GM18868 (cell line): ENCODE measurements around the gene PSD.
A peak's percentile ranks its signal among the peaks of the same experiment; 100 is the strongest.

Experiments
- ATAC-seq: cut with Tn5 transposase; IDR thresholded peaks from one replicate; pipeline ENCODE4 v1.9.1; 2021; ENCODE audit warnings: mild to moderate bottlenecking, moderate library complexity; ENCODE audit not compliant: unreplicated experiment

Gene PSD

DNA sequence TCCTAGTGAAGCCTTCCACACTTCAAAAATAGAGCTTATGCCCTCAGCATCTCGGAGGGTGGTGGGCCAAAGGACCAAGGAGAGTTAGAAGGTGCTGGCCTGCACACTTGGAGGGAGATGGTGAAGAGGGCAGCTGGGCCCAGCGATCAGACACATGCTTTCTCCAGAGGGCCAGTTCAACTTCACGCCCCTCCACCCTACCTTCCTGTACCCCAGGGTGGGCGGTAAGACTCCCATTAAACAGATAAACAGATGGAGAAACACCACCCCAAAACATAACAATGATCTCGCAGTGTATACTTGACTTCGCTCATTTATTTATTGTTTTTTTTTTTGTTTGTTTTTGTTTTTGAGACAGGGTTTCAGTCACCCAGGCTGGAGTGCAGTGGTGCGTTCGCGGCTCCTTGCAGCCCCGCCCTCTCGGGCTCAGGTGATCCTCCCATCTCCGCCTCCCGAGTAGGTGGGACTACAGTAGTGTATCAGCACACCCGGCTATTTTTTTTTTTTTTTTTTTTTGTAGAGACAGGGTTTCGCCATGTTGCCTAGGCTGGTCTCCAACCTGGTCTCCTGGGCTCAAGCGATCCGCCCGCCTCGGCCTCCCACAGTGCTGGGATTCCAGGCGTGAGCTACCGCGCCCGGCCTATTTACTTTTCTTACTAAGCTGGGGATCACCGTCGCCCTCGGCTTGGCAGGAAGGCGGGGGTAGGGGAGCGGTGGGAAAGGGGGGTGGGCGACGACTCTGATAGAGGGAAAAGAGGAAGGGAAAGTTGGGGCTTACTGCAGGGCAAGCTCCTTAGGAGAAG lies 30.9 kb upstream of the PSD start:
- peak; percentile 69 for ATAC-seq

DNA sequence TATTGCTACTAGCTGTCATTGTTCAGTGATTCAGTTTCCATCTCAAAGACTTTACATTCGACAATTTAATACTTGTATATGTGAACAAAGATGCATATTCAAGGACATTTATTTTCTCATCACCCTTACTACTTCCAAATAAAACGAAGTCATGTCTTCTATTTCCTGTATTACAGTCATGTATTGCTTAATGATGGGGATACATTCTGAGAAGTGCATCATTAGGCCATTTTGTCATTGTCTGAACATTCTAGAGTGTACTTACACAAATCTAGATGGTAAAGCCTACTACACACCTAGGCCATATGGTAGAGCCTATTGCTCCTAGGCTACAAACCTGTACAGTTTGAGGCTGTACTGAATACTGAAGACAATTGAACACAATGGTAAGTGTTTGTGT lies 26.3 kb upstream of the PSD start:
- no peak for ATAC-seq

DNA sequence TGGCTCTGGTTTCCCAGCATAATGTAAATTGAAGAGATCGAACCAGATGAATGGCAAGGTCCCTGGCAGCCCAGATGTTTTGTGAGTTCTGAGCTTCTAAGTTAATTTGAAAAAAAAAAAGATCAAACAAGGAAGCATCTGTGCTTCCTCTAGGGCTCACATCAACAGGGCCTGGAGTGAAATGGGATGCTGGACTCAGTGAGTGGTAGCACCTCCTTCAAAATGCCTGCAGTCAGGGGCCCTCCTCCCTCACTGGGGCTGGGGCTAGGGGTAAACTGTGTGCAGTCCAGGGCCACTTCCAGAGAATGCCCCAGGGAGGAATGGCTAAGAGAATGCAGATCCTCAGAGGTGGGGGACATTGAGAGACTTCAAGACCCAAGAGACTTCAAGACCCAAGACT lies 19.8 kb upstream of the PSD start:
- no peak for ATAC-seq

DNA sequence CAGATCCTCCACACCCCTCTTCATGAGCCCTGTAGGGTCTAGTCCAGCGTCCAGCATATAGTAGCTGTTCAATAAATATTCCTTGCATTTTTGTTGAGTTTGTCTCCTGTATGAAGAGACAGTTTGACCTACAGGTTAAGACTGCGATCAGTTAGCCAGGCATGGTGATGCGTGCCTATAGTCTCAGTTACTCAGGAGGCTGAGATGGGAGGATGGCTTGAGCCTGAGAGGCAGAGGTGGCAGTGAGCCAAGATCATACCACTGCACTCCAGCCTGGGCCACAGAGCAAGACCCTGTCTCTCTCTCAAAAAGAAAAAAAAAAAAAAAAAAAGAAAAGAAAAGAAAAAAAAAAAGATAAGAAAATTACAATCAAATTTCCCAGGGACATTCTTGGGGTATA lies 18.9 kb upstream of the PSD start:
- no peak for ATAC-seq

DNA sequence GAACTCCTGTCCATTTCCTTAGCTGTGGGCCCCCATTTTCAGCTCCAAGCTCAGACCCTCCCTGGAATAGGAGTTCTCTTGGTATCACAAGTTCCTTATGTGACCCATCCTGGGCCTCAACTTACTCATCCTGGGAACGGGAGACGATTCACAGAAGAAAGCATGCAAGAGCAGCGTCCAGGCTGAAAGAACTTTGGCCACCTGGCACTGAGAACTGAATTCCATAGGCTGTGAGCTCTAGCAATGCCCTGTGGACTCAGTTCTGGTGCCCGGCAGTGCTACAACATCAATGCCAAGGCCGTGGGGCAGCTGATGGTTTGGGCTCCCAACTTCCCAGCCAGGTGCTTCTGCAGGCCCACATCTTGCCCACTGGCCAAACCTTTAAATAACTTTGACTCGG lies 17.7 kb upstream of the PSD start:
- ATAC-seq = no peak

DNA sequence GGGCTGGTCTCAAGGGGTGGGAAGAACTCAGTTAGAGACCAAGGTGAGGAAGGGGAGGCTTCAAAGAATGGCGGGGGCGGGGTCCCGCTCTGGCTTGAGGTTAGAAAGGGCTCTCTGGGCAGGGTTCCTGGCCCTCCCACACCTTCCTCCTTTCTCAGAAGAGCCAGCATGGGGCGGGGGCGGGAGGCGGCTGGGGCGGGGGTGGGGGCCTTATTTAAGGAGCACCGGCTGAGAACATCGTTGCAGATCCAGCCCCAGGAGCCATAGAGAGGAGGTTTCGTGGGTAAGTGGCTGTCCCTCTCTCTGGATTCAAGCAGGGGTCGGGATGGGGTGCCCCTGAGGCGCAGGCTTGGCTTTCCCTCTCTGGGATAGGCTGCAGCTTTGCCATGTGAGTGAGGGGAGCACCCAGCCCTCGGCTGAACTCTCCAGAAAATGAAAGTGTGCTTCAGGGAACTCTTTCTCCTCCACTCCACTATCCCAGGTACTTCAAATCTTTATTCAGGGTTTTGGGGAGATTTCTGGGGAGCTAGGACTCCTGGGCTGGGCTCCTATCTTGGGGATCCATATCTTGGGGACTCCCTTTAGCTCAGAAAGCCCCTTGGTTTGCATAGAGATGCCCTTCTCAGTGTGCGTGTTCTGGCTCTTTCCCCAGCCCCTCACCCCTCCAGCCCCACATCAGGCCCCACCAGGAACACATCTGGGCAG lies 17.1 kb upstream of the PSD start:
- no peak for ATAC-seq

DNA sequence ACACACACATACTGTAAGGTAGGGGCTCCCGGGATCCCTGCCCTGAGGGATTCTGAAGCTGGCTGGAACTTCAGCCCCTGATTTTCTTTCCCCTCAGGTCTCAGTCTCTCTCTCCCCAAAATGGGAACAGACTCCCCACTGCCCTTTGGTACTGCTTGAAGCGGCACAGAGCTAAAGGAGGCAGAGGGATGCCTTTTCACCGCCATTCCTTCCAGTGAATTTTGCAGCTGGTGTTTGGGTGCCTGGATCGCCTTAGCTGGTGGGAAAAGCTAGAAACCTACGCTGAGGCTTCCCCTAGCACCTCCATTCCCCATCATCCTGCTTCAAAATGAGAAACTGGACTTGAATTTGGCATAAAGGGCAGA lies 16.5 kb upstream of the PSD start:
- no peak for ATAC-seq

DNA sequence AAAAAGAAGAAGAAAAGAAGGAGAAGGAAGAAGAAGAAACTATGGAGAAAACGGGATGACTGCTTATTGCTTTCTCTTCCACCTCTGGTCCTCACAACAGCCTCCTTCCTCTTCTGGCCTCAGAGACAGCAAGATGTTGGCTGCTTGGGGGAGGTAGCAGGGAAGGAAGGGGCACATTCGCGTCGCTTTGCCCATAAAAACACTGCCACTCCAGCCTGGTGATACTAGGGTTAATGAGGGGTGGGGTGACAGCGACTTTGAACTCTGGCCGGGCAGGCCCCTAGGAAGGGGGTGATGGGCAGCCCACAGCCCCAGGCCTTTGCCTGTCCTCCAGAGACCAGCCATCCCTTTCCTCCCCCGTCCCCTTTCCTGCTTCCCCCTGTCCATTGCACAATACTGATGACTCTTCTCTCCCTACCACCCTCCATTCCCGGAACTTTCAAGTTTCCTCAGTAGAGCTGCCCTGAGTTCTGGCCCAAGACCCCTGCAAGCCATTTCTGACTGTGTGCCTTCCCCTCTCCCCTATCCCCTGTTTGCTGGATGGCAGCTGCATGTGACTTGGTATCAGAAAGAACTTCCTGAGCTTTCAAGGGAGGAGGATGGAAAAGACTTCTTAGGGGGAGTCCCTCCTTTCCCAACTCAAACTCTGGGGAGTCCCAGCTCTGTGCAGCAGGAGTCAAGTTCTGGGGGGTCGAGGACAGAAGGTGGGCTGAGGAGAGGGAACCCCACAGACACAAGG lies 16.0 kb upstream of the PSD start:
- ATAC-seq = no peak

DNA sequence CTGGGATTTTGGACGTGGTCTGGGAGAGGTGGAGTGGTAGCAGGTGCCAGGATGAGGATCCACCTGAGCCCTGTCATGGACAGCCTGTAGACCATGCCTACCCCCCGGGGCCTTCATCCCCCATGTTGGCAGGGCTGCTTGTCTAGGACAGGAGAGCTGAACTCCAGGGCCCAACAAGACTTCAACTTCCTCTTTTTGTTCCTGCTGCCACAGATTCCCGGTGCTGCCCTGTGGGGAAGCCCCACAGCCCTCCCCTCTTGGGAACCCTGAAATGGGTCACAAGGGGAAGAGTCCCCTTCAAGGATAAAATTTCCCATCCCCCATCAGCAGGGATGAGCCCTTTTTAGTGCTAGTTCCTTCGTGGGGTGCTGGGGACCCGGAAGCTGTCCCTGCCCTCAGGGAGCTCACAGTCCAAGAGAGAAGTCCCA lies 15.0 kb upstream of the PSD start:
- no peak for ATAC-seq

DNA sequence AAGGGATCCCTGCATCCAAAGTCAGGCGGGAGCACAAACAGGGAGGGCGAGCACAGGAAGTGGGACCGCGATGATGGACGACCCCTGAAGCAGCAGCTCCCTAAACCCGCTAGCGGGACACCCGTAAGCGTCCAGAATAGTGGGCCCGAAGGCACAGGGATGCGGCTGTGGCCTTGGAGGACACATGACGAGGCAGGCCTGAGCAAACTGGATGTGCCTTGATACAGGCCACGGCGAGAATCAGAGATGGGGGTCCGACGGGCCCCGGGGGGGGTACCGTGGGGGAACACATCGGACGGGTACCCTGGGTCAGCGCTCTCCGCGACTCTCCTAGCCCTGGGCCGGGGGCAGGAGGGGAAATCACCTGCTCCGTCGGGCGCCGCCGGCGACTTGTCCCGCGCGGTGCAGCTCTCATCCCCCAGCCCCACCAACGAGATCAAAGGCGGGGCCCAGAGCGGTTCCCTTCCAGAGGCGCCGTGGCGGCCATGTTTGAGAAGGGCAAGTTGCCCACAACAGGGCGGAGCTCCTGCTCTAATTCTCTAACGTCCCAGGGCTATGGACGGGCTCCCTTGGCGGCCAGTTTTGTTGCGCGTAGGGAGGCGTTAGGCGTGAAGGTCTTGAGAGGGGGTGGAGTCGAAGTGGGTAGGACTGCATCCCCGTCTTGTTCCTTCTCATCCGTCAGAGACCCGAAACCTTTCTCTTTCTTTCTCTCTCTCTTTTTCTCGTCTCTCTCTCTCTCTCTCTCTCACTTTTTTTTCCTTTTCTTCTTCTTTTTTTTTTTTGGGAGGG lies 13.8 kb upstream of the PSD start, which contains the start of gene CUEDC2:
TSS of gene CUEDC2 (minus strand) at position 413 of the 789 bp plus-strand sequence. CDS start 7,386 bp downstream, outside the sequence.
- peak; percentile 89 for ATAC-seq

DNA sequence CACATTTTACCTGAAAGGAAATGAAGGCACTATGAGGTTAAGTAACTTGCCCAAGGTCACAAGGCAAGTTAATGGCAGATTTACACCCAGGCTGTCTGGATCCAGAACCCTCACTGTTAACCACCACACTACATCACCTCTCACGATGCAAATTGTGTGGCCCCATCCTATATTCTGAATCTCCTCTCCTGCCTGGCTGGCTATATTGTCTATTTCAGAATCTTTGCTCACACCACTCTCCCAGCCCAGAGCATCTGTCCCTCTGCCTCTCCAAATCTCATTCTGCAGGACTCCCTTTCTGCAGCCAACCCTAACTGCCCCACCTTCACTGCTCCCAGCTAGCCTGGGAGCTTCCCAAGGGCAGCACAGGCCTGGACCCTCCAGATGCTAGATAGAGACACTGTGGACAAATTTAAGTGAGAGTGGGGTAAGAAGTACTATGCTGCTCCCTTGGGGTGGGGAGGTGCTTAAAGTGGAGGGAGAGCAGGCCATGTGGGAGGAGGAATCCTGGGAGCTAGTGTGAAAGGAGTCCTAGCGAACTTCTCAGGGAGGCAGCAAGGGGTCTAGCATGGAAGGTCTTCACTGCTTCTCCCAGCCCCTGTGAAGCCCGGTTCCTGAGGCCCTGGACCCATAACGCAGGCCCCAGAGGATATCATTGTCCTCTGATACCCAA lies 13.0 kb upstream of the PSD start:
- no peak for ATAC-seq

DNA sequence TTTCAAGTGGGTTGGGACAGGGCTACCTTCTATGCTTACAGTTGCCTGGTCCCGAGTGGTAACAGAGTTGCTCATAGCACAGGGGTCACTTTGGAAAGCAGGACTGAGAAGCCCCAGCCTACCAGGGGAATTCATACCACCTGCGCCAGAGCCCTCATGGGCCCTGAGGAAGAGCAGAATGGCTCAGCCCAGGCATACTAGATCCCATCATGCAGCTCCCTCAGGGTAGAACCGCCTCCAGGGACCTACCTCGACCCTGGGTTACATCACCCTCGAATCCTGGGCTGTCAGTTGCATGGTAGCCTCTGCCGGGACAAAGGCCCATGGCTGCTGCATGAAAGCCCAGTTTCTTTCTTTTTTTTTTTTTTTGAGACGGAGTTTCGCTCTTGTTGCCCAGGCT lies 10.9 kb upstream of the PSD start:
- ATAC-seq = no peak

DNA sequence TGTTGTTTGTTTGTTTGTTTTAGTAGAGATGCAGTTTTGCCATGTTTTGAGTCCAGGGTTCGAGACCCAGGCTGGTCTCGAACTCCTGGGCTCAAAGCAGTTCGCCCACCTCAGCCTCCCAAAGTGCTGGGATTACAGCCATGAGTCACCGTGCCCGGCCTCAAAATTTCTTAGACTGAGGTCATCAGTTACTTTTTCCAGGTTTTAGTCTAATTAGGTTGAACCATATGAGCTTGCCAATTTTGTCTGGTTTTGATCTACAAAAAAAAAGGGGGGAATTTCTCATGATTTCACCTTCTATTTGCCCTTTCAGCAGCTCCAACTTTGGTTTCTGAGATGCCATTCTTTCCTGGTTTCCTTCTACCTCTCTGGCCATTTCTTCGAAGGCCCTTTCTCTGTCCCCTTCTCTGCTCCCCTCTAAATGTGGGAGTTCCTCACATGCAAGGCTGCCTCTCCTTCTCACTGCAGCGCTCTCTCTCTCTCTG lies 8.3 kb upstream of the PSD start:
- ATAC-seq = no peak

DNA sequence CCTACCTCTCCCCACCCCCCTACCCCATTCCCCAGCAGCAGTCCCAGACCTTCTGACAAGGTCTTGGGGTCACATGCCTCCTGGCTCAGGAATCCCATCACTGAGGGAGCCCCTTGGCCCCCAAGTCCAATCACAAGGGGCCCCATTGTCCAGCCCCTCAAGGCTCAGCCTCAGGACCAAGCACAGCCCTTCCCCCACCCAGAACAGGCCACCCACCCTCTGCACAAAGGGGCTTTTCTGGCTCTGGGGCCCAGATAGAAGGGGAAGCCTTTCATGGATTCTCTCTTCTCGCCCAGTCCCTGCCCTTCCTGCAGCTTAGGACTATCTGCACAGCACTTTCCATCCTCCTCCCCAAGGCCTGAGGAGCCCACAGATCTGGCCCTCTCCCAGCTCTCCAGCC lies 6.9 kb upstream of the PSD start:
- no peak for ATAC-seq

DNA sequence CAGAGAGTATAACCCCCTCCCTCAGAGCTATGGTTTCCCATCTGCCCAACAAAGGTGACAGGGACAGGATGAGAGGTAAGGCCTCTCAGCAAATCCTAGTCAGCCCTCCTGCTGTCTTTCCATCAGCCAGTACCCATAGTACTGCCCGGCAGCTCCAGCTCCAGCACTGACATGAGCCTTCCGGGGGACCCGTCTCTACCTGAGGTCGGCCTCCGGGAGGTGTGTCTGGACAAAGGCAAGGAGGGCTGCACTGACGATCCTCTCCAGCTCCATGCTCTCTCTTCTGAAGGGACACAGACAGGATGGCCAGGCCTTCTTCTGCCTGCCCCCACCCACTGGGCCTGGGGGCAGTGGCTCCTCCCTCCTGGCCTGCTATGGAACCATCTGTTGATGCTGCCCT lies 6.3 kb upstream of the PSD start:
- ATAC-seq = no peak

DNA sequence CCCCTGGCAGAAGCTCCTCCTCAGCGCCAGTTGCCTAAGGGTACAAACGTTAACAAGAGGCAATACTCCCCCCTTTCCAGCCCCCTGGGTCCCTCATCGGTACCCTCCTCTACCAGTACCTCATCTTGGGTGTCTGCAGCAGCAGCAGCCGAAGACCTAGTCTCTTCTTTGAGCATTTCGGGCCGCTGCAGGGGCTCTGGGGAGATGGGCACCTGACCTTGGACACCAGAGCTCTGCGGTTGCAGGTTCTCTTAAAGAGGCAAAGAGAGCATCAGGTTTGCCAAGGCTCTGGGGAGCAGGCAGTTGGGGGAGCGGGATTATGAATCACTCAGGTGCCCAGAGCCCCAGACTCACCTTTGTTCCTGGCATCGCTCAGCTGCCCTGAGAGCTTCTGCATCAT lies 5.6 kb upstream of the PSD start:
- no peak for ATAC-seq

DNA sequence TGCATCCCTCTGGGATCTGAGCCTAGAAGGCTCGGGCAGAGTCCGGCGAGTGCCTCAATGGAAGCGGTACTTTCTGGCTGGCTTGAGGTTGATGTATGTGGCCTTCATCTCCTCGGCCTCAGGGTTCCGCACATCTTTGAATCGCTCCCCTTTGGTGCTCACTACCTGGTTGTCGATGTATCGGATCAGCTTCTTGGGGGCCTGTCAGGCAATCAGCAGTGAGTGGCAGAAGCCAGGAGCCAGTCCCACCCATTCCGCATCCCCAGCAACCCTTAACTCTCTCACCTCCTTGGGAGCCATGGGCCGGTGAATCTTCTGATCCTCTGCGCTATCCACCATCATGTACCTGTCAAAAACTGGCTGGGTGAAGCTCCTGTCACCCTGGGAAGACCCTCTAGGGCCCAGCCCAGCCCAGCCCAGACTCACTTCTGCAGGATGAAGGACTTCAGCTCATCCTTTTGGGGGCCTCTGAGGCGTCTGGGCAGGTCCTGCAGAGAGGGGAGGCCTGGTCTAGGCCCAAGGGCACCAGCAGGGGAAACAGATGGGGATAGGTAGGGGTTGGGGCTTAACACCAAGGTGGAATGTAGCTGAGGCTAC lies 4.9 kb upstream of the PSD start:
- ATAC-seq = no peak

DNA sequence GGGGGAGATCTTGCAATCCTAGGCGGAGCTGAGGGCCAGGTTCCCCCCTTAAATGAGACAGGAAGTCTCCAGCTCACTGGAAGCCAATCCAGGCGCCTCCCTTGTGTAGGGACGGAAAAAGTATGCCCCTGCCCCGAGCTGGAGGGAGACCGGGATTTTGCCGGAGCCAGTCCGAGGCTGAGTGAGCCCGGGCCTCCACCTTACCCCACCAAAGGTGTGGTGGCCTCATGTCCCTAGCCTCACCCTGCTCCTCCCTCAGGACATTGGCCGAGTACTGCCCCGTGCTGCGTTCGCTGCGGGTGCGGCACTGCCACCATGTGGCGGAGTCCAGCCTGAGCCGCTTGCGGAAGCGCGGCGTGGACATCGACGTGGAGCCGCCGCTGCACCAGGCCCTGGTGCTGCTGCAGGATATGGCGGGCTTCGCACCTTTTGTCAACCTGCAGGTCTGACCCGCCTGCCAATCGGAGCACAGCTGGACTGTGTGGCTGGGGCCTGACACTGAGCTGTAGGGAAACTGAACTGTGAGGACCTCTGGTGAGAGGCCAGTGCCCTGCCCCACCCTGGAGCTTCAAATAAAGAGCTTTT lies 4.1 kb upstream of the PSD start:
- no peak for ATAC-seq

DNA sequence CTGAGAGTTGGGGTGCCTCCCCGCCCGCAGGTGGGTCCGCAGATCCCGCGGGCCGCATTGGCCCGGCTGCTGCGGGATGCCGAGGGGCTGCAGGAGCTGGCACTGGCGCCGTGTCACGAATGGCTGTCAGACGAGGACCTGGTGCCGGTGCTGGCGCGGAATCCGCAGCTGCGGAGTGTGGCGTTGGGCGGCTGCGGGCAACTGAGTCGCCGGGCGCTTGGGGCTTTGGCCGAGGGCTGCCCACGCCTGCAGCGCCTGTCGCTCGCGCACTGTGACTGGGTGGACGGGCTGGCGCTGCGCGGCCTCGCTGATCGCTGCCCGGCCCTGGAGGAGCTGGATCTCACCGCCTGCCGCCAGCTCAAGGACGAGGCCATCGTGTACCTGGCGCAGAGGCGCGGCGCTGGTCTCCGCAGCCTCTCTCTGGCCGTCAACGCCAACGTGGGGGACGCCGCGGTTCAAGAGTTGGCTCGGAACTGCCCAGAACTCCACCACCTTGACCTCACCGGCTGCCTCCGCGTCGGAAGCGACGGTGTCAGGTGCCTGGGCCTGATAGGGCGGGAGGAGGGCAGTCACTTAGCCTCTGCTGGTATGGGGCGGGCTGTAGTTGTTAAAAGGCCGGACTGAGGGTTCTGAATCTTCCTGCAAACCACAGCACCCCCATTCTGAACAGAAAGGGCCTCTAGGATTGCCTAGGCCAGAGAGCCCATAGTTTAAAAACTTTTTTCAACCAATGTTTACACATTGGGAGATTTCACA lies 3.4 kb upstream of the PSD start:
- no peak for ATAC-seq
